GM19193 (cell line): Measurements from ENCODE around the gene BCAR3.

ENCODE experiments used
- POLR2A ChIP-seq: IDR thresholded peaks from 4 replicates; pipeline ENCODE4 v1.6.1; 2011; ENCODE audit not compliant: insufficient read depth, insufficient read length; ENCODE audit errors: extremely low read depth

BCAR3 gene

DNA sequence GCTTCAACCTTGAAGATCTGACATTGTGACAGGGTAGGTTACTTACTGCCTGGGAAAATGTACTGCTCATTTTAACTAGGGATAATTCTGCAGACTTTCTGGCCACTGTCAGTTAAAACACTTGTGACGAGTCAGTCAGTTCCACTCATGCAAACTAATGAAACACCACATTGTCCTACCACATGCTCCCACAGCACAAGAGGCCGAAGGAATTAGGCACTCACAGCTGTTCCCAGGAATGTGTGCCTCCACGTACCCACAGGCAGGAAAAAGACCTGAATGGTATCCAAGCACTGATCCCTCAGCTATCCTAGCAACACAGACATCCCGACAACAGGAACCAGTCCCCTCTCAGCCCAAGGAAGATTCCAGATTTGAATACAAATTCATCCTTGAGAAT is 12.3 kb downstream of the BCAR3 start:
- TF ChIP-seq POLR2A: no peak

DNA sequence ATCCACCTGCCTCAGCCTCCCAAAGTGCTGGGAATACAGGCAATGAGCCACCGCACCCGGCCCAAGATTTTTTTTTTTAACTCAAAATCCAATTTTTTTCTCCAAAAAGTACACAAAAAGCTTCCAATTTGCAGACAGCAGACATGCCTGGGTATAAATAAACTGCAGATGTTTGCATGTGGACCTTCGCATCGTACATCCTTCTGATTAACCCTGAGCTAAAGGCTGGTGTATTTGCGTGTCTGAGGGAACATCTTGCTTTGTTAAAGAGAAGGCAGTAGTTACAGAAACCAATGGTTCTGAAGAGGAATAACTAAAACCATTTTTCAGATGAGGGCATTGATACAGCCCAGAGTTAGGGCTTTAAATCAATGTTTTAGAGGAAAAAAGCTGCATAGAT is 12.7 kb downstream of the BCAR3 start:
- TF ChIP-seq POLR2A: no peak

- TF ChIP-seq POLR2A: no peak
Observed at GRCh38 chr1:93668121-93668520, 13.5 kb downstream of the BCAR3 start.

- no peak for TF ChIP-seq POLR2A
Observed at GRCh38 chr1:93667642-93668041, 14.0 kb downstream of the BCAR3 start.

GRCh38 chr1:93666613-93667384 is 14.8 kb downstream of the BCAR3 start:
- no peak for TF ChIP-seq POLR2A

DNA sequence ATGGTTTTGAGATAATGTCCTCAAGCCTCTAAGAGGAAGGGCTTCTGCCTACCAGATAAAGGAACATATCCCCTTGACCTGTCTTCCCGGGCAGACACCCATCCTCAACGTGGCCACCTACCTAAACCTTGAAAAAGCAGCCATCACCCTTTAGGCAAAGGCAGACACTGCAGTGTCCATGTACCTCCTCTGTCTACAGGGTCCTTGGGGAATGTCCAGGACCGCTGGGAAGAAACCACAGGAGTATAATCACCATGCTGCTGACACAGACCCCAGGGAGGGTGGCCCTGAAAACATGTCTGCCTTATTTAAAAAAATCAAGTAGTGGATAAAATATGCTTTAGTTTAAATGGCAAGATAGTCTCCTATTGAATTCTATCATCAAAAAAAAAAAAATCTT is 16.6 kb downstream of the BCAR3 start:
- TF ChIP-seq POLR2A: no peak

- TF ChIP-seq POLR2A: no peak
Observed at GRCh38 chr1:93663208-93663614, 18.4 kb downstream of the BCAR3 start.

GRCh38 chr1:93662481-93663207 is 19.0 kb downstream of the BCAR3 start:
- no peak for TF ChIP-seq POLR2A

- TF ChIP-seq POLR2A: no peak
Observed at GRCh38 chr1:93661829-93662474, 19.7 kb downstream of the BCAR3 start.

- no peak for TF ChIP-seq POLR2A
Observed at GRCh38 chr1:93659822-93660503, 21.7 kb downstream of the BCAR3 start.

- TF ChIP-seq POLR2A: no peak
Observed at GRCh38 chr1:93658188-93658587, 23.4 kb downstream of the BCAR3 start.

GRCh38 chr1:93656491-93656890 is 25.1 kb downstream of the BCAR3 start:
- no peak for TF ChIP-seq POLR2A

DNA sequence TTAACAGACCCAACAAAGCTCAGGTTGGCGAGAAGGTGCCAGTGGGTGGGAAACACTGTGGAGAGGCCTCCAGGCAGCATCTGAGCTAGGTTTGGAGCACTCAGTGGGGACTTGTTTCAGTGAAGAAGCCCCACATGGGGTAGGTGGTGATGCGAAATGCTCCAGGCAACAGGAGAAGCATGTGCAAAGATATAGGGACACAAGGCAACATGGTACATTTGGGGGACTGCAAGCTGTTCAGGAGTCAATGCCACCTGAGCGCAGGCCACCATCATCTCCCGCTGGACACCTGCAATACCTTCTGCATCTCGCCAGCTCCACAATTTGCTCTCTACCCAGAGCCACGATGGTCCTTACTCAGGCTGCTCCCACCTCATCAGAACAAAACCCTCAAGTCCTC is 28.0 kb downstream of the BCAR3 start:
- no peak for TF ChIP-seq POLR2A

DNA sequence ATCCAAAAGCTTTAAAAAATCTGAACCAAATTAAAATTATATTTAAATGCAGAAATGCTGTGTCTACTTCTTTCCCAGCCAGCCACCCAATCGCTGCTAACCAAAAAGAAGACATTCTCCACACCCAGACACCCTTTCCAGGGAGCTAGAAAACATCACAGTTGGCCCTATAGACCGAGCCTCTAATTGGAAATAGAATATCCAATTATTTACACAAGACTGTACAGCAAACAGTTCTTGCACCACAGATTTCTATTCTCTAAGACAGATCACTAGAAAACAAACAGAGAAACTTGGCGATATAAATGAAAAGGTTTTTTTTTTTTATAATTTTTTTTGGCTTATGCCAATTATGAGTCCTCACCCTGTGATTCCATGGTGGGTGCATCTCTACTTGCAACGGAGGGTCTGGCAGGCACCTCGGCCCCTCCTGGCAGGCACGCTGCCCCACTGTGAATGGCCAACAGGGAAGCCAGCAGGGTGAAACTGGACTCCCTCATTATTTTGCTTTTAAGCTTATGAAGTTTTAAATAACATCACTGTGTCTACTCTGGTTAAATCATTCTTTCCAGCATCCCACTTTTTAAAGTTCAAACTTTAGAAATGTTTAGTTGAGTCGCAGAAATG is 29.2 kb downstream of the BCAR3 start:
- TF ChIP-seq POLR2A: no peak

- no peak for TF ChIP-seq POLR2A
Observed at GRCh38 chr1:93651695-93652094, 29.9 kb downstream of the BCAR3 start.

GRCh38 chr1:93649231-93649630 is 32.4 kb downstream of the BCAR3 start:
- no peak for TF ChIP-seq POLR2A

DNA sequence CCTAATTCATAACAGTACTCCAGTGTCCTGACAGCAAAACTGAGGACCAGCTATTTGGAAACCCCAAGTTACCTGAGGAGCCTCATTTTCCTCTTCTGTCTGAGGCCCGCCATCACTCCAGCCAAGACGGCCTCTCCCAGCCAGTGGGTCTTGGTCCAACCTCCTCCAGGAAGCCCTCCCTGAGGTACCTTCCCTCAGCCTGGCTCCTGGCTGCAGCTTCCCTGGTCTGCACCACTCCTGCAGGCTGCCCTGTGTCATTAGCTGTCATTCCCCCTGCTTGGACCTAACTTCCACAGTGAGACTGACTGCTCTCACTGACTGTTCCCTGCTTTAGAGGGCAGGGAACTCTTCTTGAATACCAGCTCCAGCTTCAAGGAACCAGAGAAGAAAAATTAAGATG is 33.0 kb downstream of the BCAR3 start:
- TF ChIP-seq POLR2A: no peak
